ENCODE data around the gene AGRN. TPM values are rescaled to one million over a fixed set of nuclear protein-coding genes. Genes with fewer than 3 reads are reported as not detected.

AGRN gene
- total and polyA plus RNA-seq, 8 donors: 3.5 to 459 (median 50.5) TPM

- intact Hi-C loops (cut with DNase I; ENCODE audit: low total_unique reads): loop anchor here (5.0 kb wide), 1 partner anchor 80 kb away; the partner anchor contains the start of gene PERM1
- peak in 1 of 2 donors; percentile 76 for DNase-seq
- H3K9me3 ChIP-seq: no peaks in the 10 kb centered on the region
- TF ChIP-seq POLR2AphosphoS5 (IDR thresholded peaks at IDR 0.05): no peak
- TF ChIP-seq EP300 (IDR thresholded peaks at IDR 0.05): no peak
- no peak for TF ChIP-seq CTCF (IDR thresholded peaks at IDR 0.05)
- no peak for TF ChIP-seq POLR2A (IDR thresholded peaks at IDR 0.05)
- WGBS, 5 donors: 34 to 59% (median 42%) methylated on average over 8 to 16 of the region's 18 CpGs
- no peak overlapping the region for H3K27ac ChIP-seq
- H3K4me3 ChIP-seq: peak overlapping the region in 1 of 4 donors; percentile 19
- H3K27me3 ChIP-seq: peaks cover 11 to 89% (median 70%) of the 10 kb centered on the region in 3 donors
- peaks cover 41 to 56% (median 54%) of the 10 kb centered on the region in 4 donors for H3K4me1 ChIP-seq
- no peaks in the 10 kb centered on the region for H3K36me3 ChIP-seq
Measured at GRCh38 chr1:1061682-1062345, 41.9 kb downstream of the AGRN start.

GRCh38 chr1:1062348-1063163 is 42.6 kb downstream of the AGRN start:
- no peaks in the 10 kb centered on the region for H3K36me3 ChIP-seq

GRCh38 chr1:1063261-1063944 is 43.5 kb downstream of the AGRN start:
- 66 to 74% (median 71%) methylated on average over 13 to 24 of the region's 24 CpGs for WGBS, 5 donors

More at GRCh38 chr1:1062348-1063163, 42.6 kb downstream of the AGRN start:
- TF ChIP-seq EP300 (IDR thresholded peaks at IDR 0.05) (no peak), POLR2AphosphoS5 (IDR thresholded peaks at IDR 0.05) (no peak), POLR2A (IDR thresholded peaks at IDR 0.05) (no peak)
- Histone ChIP-seq H3K4me1 (peaks cover 41 to 64% (median 60%) of the 10 kb centered on the region in 4 donors), H3K27me3 (peaks cover 11 to 89% (median 70%) of the 10 kb centered on the region in 3 donors), H3K9me3 (no peaks in the 10 kb centered on the region), H3K27ac (no peak overlapping the region), H3K4me3 (peak overlapping the region in 1 of 4 donors; percentile 19)
- intact Hi-C loops (cut with DNase I; ENCODE audit: low total_unique reads): loop anchor here (5.0 kb wide), 1 partner anchor 80 kb away; the partner anchor contains the start of gene PERM1
- DNase-seq: peak in 1 of 2 donors; percentile 44
- WGBS, 5 donors: 17 to 39% (median 20%) methylated on average over 18 to 29 of the region's 29 CpGs

More at GRCh38 chr1:1063261-1063944, 43.5 kb downstream of the AGRN start:
- no peak for DNase-seq
- Histone ChIP-seq H3K36me3 (no peaks in the 10 kb centered on the region), H3K9me3 (no peaks in the 10 kb centered on the region), H3K4me1 (peaks cover 42 to 65% (median 63%) of the 10 kb centered on the region in 4 donors), H3K27me3 (peaks cover 13 to 89% (median 70%) of the 10 kb centered on the region in 3 donors), H3K4me3 (peak overlapping the region in 1 of 4 donors; percentile 5), H3K27ac (no peak overlapping the region)
- no peak for TF ChIP-seq EP300 (IDR thresholded peaks at IDR 0.05)
- no peak for TF ChIP-seq CTCF (IDR thresholded peaks at IDR 0.05)
- no peak for TF ChIP-seq POLR2A (IDR thresholded peaks at IDR 0.05)
- TF ChIP-seq POLR2AphosphoS5 (IDR thresholded peaks at IDR 0.05): no peak
- intact Hi-C loops (cut with DNase I; ENCODE audit: low total_unique reads): loop anchor here (5.0 kb wide), 1 partner anchor 81 kb away; the partner anchor contains the start of gene PERM1
